PC-9 (cell line): ENCODE results near the gene SHKBP1. TPM values are rescaled to one million over a fixed set of nuclear protein-coding genes. Genes with fewer than 3 reads are reported as not detected.

Source experiments
- BruUV-seq: library from RNA; stranded (reverse); fragments of 400-500 nt; replicated peaks from 2 replicates; lab custom pipeline; 2021; lab: Mats Ljungman, UMichigan
- CTCF ChIA-PET: fragments of 300-600 bp; sonication (Branson Sonifier 250); formaldehyde crosslinking; loops from one replicate; lab custom pipeline; 2022; ENCODE audit warnings: antibody characterized with exemption; lab: Charles Lee
- POLR2A ChIA-PET: fragments of 300-600 bp; sonication (Branson Sonifier 250); formaldehyde crosslinking; loops from one replicate; lab custom pipeline; 2022; ENCODE audit warnings: antibody characterized with exemption; ENCODE audit not compliant: unreplicated experiment; lab: Charles Lee
- DNase-seq, 2 experiments: peaks; one replicate each; pipeline versions ENCODE4 v3.0.0 to v3.0.0-alpha.2; 2015 to 2022; ENCODE audit warnings: mixed read lengths in 1 of 2
- H2AFZ ChIP-seq: fragments of 200-600 bp; sonication (generic); 2 replicates; pipeline ENCODE4 v1.8.1; 2017; ENCODE audit warnings: antibody characterized with exemption
- H3F3A ChIP-seq: fragments of 200-600 bp; sonication (generic); 2 replicates; pipeline ENCODE4 v1.8.1; 2017; ENCODE audit warnings: antibody characterized with exemption, mild to moderate bottlenecking, low read depth; ENCODE audit not compliant: insufficient read depth
- H3K27ac ChIP-seq: fragments of 200-600 bp; sonication (generic); 2 replicates; pipeline ENCODE4 v1.6.1; 2016; ENCODE audit warnings: mixed run types
- H3K27me3 ChIP-seq: fragments of 200-600 bp; sonication (generic); 2 replicates; pipeline ENCODE4 v1.6.1; 2016; ENCODE audit warnings: low read depth, mixed run types; ENCODE audit not compliant: insufficient read depth
- H3K36me3 ChIP-seq: fragments of 200-600 bp; sonication (generic); 2 replicates; pipeline ENCODE4 v1.6.1; 2016; ENCODE audit warnings: low read depth, mixed run types
- H3K4me1 ChIP-seq: fragments of 200-600 bp; sonication (generic); replicated peaks from 2 replicates; pipeline ENCODE4 v1.6.1; 2016; ENCODE audit warnings: mixed run types; ENCODE audit not compliant: insufficient read depth
- H3K4me2 ChIP-seq: fragments of 200-600 bp; sonication (generic); 2 replicates; pipeline ENCODE4 v1.6.1; 2017; ENCODE audit warnings: mixed run types
- H3K4me3 ChIP-seq: fragments of 200-600 bp; sonication (generic); 2 replicates; pipeline ENCODE4 v1.6.1; 2016; ENCODE audit warnings: mixed run types
- H3K79me2 ChIP-seq: fragments of 200-600 bp; sonication (generic); 2 replicates; pipeline ENCODE4 v1.6.1; 2017; ENCODE audit warnings: low read depth, mixed run types
- H3K9me2 ChIP-seq: fragments of 200-600 bp; sonication (generic); 2 replicates; pipeline ENCODE4 v1.8.1; 2017; ENCODE audit warnings: mild to moderate bottlenecking; ENCODE audit not compliant: insufficient read depth
- H3K9me3 ChIP-seq: fragments of 200-600 bp; sonication (generic); 2 replicates; pipeline ENCODE4 v1.8.1; 2016; ENCODE audit warnings: low read depth; ENCODE audit not compliant: insufficient read depth
- H4K20me1 ChIP-seq: fragments of 200-600 bp; sonication (generic); 2 replicates; pipeline ENCODE4 v1.8.1; 2017; ENCODE audit not compliant: insufficient read depth
- EZH2 ChIP-seq: fragments of 200-600 bp; sonication (generic); IDR thresholded peaks from 2 replicates; pipeline ENCODE4 v1.8.0; 2017; ENCODE audit warnings: antibody characterized with exemption, low read depth
- intact Hi-C: fragments of 100-400 bp; cut with micrococcal nuclease; formaldehyde crosslinking; loops from one replicate; pipeline ENCODE4 v1.10.0; 2022; ENCODE audit not compliant: unreplicated experiment
- total RNA-seq: library from RNA; stranded (reverse); gene quantifications from 2 replicates; pipeline ENCODE4 v1.2.3, GENCODE V29; 2021
- TF ChIP-seq, protein P1 (sequence below): fragments of 200-600 bp; sonication (generic); conservative IDR thresholded peaks from 2 replicates; pipeline ENCODE4 v1.6.1; 2017; ENCODE audit warnings: mixed run types, antibody characterized with exemption, mild to moderate bottlenecking, moderate library complexity

SHKBP1 gene
- total RNA-seq, 1 experiment from 2014 or later = 90.1 TPM

DNA sequence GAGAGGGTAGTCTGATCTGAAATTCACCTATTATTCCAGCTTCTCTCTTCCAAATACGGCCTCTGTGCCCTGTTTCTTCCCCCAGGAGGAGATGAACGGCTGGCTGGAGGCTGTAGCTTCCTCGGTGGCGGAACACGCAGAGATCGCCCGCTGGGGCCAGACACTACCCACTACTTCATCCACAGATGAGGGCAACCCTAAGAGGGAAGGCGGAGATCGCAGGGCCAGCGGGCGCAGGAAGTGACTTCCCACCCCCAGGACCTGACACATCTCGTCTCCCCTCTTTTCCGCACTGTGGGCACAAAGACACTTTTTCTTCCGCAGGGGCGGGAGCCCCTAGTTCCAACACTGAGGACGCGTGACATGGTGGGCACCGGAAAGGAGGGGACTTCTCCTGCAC lies 1.3 kb upstream of the SHKBP1 start:
- Histone ChIP-seq H3K27ac (no peak overlapping the region), H3K9me3 (no peaks in the 10 kb centered on the region), H3K27me3 (no peaks in the 10 kb centered on the region), H3K79me2 (peaks cover 6% of the 10 kb centered on the region; the same call in 1 of the 2 replicates), H3F3A (peaks cover 6% of the 10 kb centered on the region; the same call in 1 of the 2 replicates), H3K9me2 (no peaks in the 10 kb centered on the region), H3K4me2 (no peak overlapping the region), H3K4me3 (no peak overlapping the region), H3K36me3 (no peaks in the 10 kb centered on the region), H4K20me1 (no peaks in the 10 kb centered on the region), H3K4me1 (0 out of 2 replicates have a peak, but pooled peaks cover 5% of the 10 kb centered on the region), H2AFZ (no peak overlapping the region)
- BruUV-seq = no TSS peak
- no peak for DNase-seq
- TF ChIP-seq EZH2 = no peak
- TF ChIP-seq, protein P1, sequence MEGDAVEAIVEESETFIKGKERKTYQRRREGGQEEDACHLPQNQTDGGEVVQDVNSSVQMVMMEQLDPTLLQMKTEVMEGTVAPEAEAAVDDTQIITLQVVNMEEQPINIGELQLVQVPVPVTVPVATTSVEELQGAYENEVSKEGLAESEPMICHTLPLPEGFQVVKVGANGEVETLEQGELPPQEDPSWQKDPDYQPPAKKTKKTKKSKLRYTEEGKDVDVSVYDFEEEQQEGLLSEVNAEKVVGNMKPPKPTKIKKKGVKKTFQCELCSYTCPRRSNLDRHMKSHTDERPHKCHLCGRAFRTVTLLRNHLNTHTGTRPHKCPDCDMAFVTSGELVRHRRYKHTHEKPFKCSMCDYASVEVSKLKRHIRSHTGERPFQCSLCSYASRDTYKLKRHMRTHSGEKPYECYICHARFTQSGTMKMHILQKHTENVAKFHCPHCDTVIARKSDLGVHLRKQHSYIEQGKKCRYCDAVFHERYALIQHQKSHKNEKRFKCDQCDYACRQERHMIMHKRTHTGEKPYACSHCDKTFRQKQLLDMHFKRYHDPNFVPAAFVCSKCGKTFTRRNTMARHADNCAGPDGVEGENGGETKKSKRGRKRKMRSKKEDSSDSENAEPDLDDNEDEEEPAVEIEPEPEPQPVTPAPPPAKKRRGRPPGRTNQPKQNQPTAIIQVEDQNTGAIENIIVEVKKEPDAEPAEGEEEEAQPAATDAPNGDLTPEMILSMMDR = no peak
- intact Hi-C loops = no loop called here
- ChIA-PET CTCF (no interaction called here), POLR2A (no interaction called here)

DNA sequence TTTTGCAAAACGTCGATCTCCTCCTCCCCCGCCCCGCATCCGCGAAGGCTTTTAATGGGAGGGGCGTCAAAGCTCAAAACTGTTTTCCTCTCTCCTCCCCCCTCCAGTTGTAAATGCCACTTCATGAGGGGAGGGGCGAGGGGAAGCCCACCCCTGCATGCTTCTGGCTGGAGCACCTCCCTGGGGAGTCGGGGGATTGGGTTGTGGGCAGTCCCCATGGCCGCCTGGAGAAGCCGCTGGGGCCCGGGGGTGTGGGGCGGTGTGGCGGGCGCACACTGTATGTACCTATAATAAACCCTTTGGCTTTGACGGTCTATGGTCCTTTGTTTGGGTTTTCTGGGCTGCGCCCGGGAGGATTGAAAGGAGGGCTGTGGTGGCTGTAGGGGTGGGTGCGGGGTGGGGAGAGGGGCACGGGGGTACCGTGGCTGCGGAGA lies 505 bp upstream of the SHKBP1 start:
- TF ChIP-seq EZH2 = no peak
- TF ChIP-seq, protein P1 = no peak
- Histone ChIP-seq H3K79me2 (peaks cover 6% of the 10 kb centered on the region; the same call in 1 of the 2 replicates), H3K4me2 (0 out of 2 replicates have a peak overlapping the region, but pooled peaks have one; percentile 75), H3K9me2 (no peaks in the 10 kb centered on the region), H3K36me3 (no peaks in the 10 kb centered on the region), H3K4me3 (no peak overlapping the region; the same call in 1 of the 2 replicates), H3K9me3 (no peaks in the 10 kb centered on the region), H4K20me1 (no peaks in the 10 kb centered on the region), H3K27ac (no peak overlapping the region), H3F3A (peaks cover 4% of the 10 kb centered on the region; the same call in 1 of the 2 replicates), H3K27me3 (no peaks in the 10 kb centered on the region), H3K4me1 (0 out of 2 replicates have a peak, but pooled peaks cover 5% of the 10 kb centered on the region), H2AFZ (peak overlapping the region; percentile 78; the same call in 1 of the 2 replicates)
- CTCF ChIA-PET = no interaction called here
- POLR2A ChIA-PET = no interaction called here
- BruUV-seq = no TSS peak
- intact Hi-C loops = no loop called here
- DNase-seq = no peak

DNA sequence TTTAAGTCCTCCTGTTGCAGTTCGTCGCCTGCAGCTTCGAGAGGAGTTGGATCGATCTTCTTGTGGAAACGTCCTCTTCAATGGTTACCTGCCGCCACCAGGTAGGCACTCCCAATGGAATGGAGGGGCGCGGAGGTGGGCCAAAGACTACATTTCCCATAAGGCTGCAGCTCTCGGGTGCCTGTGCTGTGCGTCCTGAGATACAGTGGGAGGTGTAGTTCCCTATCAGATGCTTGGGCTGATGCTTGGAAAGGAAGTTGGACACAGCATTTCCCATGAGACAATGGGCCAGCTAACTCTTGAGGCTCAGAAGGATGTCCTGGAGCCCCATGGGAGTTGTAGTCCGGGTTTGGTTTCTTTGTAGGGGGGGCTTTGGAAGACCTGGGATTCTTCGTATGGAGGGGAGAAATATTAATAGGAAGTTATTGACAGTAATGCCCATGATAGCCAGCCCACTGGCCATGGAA lies 1.8 kb downstream of the SHKBP1 start:
- Histone ChIP-seq H2AFZ (no peak overlapping the region), H3K9me3 (no peaks in the 10 kb centered on the region), H3K4me3 (no peak overlapping the region), H3K27me3 (no peaks in the 10 kb centered on the region), H3K4me1 (0 out of 2 replicates have a peak, but pooled peaks cover 5% of the 10 kb centered on the region), H3K27ac (no peak overlapping the region), H4K20me1 (no peaks in the 10 kb centered on the region), H3K4me2 (no peak overlapping the region), H3F3A (peaks cover 4% of the 10 kb centered on the region; the same call in 1 of the 2 replicates), H3K36me3 (no peaks in the 10 kb centered on the region), H3K79me2 (peaks cover 6% of the 10 kb centered on the region; the same call in 1 of the 2 replicates), H3K9me2 (no peaks in the 10 kb centered on the region)
- DNase-seq = no peak
- CTCF ChIA-PET = no interaction called here
- no peak for TF ChIP-seq EZH2
- TF ChIP-seq, protein P1 = no peak
- BruUV-seq = no TSS peak
- POLR2A ChIA-PET = no interaction called here
- intact Hi-C loops = no loop called here
